HG02973 (cell line): ENCODE data around the gene ABAT.

ENCODE experiments used
- ATAC-seq: cut with Tn5 transposase; IDR thresholded peaks from one replicate; pipeline ENCODE4 v1.9.1; 2021; ENCODE audit warnings: moderate library complexity; ENCODE audit not compliant: unreplicated experiment

ABAT gene

DNA sequence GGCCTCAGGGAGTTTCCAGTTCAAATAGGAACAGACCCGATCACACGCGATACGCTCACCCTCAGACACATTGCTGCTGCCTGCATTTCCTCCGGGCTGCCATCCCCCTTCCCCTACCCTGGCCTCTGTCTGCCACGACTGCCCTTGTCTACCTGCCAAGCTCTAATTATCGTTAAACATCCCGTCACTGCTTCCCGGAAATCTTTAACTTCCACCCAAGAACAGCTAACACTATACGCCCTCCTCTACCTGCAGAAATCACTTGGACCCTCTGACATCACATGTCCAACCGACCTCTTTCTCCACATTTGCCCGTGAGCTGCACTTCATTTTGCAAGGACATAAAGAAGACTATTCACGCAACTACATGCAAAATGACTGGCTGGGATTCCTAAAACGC lies 40.4 kb downstream of the ABAT start:
- ATAC-seq, result no peak

DNA sequence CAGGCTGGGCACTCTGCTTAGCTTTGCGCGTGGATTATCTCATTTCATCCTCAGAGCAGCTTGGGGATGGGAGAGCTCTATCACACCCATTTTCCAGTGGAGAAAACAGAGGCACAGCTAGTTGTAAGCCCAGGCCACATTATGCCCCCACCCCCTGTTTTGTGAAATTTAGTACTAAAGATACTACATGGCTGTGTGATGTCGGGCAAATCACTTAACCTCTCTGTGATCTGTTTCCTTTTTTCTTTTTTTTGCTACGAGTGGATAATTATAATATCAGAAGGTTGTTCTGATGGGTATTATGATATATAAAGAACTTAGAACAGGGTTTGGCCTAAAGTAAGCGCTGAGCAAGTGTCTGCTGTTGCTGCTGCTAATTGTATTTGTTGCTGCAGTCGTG lies 41.6 kb downstream of the ABAT start:
- ATAC-seq, result no peak

DNA sequence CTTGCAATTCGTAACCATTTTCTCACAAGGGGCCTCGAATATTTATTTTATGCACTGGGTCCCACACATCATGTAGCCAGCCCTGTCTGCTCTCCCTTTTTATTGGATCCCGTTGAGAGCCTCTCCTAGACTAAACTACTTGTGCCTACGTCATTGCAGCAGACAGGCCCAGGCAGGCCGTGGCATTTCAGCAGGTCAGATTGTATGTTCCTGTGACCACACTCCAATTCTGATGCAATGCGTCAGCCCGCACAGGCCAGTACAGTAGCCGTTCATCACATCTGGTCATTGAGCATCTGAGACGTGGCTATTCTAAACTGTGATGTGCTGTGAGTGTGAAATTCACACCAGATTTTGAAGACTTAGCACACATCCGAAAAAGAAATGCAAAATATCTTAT lies 42.2 kb downstream of the ABAT start:
- no peak for ATAC-seq

DNA sequence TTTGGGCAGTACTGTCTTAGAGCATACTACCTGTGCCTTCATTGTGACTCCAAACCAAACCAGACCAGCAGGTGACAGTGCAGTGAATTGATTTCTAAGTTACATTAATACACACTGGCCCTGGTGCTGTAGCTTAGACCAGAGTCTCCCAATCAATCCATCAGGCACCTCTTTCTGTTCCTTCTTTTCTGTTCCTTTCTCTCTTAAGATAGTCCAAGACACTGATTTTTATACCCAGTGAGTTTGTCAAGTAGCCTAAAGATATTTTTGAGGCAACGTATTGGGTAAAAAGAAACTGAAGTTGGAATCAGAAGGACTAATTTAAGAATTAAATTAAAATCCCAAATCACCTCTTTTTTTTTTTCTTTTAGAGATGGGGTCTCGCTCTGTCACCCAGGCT lies 43.1 kb downstream of the ABAT start:
- no peak for ATAC-seq

DNA sequence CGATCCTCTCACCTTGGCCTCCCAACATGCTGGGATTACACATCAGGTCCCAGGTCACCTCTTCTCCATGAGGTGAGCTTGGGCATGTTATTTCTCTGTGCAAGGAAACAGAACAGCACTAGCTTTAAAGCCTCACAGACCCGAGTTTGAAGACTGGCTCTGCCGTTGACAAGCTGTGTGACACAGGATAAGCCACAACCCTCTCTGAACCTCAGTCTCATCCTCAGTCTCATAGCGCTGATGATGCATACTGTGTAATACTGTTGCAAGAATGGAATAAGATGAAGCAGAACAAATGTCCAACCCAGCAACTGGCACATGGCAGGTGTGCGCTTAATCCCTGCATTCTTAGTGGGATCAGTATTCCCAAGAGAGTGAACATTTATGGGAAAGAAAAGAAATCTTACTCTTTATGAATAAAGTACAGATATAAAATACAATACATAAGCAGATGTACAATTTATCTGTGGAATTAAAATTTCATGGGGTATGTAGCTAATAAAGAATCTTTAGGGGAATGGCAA lies 43.5 kb downstream of the ABAT start:
- no peak for ATAC-seq

DNA sequence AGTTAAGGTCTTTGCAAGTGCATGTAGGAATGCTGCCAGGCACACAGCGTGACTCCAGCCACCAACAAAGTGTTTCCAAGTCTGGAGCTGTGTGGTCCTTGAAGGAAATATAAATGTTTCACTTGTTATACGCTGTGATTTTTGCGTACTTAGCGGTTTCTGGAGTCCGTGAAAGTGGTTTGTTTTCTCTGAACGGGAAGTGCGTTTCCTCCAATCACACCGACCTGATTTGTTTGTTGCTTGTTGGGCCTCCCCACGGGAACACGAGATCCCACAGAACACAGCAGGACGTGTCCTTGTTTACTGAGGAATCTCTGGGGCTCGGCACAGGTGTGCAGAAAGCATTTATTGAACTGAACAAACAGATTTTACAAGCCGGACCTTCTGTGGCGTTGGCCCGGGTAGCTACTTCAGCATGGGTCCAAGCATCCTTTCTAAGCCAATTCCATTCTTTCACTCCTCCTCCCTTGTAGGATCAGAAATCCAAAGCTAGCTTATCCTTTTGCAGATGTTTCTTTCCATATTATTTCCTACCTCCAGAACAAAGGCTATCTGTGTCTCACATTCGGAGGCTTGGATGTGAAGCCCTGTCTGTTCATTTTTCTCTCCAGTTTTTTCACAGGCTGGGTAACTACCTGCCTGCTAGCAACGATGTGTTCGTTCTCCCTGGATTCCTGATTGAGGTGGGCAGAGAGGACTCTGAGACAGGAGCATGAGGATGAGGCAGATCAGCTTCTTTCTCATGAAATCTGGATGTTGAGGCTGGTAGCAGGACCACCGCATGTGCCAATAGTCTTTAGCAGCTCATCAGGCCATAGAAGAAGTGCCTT lies 44.6 kb downstream of the ABAT start:
- no peak for ATAC-seq

DNA sequence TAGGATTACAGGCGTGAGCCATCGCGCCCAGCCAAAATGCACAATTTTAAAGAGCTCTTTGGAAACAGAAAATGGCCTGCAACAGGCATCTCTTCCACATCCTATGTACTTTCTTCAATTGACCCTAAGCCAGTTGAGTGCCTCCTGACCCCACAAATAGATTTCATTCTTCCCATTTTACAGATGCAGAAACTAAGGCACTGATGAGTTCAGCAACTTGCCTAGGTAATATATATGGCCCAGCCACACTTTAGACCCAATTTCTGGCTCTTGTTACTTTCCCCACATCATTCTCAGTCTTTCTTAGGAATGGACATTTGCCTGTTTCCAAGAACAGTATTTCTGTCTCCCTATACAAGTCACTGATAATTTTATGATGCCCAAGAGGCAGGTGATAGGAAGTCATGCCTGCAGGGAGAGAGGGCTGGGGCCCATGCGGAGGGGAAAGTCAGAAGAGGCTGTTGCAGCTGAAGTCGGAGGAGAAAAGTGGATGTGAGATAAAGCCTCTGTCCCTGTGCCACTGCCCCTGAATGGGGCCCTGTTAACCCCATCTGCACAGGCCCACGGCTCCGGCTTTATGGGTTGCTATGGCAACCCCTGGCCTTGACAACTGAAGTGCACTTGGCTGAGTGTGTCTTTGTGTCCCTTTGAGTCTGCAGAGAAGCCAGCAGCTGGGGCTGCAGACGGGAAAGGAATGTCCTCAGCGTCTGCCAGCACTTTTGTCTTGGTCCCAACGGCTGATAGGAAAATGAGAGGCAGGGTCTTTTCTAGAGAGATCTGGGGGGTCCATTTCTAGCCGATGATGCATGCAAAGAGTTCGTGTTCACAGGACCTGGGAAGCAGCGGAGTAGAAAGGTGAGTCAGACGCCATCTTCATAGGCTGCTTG lies 45.9 kb downstream of the ABAT start:
- no peak for ATAC-seq

DNA sequence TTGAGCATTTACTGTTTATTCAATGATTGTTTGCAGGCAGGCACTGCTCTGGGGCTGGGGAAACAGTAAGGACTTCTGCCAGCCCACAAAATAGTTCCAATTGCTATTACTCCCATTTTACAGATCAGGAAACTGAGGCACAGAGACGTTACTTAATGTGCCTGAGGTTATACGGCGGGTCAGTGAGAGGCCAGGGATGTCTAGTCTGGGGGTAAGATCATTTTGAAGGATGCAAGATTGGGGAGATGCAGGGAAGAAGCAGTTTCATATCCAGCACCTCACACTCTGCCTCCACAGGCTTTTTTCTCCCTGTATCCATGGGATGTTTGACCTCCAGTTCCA lies 46.5 kb downstream of the ABAT start:
- no peak for ATAC-seq

DNA sequence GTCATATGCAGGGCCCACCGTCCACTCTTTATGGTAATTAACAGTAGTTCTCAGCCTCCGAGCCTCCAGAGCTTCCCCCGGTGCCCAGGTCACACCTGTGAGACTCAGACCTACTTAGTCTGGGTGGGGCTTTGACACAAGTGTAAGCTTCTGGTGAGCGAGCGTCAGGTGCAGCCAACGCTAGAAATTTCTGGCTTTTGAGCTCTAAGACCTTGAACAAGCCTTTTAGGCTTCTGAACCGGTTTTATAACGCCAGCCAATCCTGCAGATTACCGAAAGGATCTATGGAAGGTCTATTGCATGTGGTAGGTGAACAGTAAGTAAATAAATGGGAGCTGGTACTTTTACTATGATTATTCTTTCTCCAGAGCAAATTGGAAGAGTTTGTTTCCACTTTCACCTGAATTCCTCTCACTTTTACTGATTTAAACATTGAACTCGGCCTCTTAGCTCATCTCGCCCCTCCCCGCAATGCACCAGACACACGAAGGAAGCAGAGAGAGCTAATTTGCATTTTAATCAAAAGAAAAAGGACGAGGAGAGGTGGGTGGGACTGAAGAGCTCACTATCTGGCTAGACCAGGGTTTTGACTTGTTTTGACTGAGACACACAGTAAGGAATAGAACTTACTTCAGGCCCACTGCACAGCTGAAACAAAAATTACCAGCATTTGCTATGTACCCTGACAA lies 47.1 kb downstream of the ABAT start:
- no peak for ATAC-seq

DNA sequence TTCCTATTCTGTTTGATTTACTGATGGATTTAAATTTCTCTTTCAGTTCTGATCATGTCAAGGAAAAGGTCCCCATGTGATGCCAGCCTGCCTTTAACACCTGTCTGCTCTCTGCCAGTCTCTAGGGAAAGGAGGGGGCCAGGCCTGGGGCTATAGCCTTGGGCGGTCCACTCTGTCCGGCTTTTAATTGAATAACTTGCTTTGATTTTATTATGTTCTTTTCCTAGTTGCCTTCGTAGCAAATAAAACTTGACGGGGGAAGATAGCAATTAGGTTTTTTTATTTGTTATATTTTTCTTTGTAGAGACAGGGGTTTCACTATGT lies 47.6 kb downstream of the ABAT start:
- ATAC-seq, result no peak

DNA sequence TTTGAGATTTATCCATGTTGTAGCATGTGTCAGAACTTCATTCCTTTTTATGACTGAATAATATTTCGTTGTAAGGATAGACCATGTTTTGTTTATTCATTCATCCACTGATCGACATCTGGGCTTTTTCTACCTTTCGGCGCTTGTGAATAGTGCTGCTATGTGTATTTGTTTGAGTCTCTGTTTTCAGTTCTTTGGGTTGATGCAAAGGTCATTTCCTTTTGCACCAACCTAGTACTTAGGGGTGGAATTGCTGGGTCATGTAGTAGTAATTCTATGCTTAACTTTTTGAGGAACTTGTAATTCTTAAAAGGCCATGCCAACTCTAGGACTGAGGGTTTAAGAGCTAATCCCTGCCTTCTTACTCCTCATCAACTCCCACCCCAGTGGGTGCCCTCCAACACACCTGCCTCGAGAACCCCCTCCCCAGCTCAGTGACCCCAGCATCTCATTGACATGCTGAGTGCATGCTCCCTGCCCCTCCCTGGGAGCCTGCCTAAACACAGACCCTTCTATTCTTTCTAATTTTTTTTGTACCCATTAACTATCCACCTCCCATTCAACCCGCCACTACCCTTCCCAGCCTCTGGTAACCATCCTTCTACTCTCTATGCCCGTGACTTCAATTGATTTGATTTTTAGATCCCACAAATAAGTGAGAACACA lies 51.2 kb downstream of the ABAT start:
- no peak for ATAC-seq

DNA sequence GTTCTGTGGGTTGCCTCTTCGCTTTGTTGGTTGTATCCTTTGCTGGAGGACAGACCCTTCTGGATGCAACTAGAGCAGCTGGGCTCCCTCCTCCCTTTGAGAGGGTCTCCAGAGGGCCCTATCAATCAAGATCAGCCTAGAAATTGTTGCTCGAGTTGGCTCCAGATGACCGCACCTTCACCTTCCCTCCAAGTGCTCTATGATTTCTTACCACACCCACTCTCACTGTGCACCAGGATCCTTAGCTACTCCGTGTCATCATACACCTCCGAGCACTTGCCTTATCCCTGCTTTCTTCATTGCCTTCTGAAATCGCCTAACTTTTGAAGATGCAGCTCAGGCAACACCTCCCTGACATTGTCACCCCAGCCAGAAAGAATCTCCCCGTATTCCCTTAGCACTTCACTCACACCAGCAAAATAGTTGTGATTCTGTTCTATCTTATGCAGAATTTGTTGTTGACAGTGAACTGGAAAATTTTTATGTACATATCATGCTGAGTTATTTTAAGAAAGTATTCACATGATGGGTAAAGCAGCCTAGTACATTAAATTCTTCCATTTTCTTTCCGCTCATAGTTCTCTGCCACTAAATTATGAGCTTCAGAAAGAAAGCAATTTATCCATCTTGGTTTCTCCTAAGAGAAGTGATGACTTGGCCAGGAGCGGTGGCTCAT lies 52.9 kb downstream of the ABAT start:
- no peak for ATAC-seq

DNA sequence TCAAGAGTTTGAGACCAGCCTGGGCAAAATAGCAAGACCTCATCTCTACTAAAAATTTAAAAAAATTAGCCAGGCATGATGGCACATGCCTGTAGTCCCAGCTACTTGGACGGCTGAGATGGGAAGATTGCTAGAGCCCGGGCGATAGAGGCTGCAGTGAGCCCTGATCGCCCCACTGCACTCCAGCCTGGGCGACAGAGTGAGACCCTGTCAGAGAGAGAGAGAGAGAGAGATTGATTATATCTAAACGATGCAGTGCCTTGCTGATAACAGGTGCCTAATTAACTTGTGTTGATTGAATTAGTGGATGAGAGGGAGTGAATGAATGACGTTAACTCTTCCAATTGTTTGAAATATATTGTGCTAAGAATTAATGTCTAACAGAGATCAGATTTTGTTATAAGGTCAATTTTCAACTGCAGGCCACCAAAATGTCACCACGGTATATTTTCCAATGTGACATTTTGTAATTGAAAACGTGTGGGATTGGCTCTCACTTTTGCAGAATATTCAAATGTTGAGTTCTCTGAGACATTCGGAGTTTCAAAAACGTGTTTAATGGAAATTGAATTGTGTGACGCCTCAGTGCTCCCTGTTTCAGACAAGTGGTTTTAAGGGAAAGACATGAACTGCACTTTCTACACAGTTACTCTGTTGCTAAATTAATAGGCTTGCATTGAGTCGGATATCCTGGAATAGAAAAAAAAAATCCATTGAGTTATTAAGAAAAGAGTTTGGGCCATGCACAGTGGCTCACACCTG lies 53.6 kb downstream of the ABAT start:
- ATAC-seq, result no peak

DNA sequence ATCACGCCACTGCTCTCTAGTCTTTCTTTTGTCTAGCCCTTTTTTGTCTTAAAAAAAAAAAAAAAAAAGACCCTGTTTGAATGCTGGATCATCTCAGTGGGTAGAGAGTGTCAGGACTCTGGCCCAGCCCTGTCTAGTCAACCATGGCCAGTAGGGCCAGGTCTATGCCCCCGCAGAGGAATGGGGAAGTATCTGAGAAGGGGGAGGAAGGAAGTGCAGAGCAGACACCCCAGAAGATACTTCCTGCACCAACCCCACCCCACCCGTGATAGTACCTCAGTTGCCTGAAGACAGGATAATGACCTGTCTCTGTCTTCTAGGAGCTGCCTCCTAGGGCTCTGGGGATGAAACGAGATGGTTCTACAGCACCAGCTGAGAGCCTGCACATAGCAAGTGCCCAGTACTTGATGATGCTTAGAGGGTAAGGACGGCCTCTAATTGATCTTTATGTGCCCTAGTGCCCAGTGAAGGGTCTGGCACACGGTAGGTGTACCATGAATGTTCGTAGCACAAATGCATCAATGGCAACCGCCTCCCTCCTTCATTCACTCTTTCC lies 55.4 kb downstream of the ABAT start:
- no peak for ATAC-seq

DNA sequence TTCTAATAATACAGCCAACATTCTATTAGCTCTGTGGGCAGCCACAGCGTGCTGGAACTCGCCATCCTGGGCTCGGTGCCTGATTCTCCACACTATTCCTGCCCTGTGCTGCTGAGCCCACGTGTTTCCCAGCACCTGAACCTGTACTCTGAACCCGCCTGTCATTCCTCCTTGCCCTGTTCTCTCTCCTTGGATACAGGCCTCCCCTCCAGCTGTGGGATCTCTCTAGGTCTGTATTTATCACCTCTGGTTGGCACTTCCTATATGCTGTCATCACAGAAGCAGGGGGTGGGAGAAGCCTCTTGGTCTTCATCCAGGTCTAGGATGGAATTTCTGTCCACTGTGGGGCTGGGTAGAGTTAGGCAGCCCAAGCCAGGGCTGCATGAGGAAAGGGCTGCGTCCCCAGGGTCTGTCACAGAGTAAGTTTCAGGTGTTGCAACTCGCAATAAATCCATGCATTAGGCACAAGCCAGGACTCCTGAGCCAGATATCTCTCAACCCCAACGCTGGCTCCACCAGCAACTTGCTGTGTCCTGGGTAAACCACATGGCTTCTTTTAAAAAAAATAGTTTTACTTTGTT lies 56.0 kb downstream of the ABAT start:
- no peak for ATAC-seq

DNA sequence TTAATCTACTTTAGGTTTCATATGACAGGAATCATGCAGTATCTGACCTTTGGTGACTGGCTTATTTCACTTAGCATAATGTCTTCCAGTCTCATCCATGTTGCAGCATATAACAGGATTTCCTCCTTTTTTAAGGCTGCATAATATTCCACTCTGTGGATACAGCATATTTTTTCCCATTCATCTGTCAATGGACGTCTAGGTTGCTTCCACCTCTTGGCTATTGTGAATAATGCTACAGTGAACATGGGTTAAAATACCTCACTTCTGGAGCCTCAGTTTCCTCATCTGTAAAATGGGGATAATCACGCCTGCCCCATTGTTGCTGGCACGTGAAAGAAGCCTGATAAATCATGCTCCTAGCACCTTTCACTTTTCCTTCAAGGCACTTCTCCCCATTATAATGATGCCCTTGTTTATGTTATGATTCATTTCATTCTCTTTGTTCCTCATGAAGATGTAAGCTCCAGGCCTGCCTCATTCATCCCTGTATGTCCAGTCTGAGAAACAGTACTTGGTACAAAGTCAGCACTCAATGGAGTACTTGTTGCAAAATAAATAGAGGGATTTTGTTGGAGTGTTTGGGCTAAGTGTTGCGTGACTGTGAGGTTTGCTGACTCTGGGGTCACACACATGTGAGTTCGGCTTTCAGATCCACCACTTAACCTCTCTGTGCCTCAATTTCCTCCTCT lies 59.6 kb downstream of the ABAT start:
- ATAC-seq, result no peak

DNA sequence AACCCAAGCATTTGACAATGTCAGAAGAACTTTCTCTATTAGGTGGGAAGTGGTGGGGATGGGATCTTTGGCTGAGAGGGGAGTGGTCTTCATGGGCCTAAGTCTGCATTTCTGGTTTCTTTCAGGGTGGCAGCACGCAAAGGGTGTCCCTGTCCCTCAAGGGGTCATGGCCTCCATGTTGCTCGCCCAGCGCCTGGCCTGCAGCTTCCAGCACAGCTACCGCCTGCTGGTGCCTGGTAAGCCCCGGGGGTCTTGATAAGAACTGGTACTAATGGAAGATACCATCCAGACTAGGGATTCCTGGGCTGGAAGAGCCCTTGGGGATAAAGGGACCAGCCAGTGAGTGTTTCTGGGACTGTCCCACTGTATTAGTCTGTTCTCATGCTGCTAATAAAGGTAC lies 61.2 kb downstream of the ABAT start:
- no peak for ATAC-seq

DNA sequence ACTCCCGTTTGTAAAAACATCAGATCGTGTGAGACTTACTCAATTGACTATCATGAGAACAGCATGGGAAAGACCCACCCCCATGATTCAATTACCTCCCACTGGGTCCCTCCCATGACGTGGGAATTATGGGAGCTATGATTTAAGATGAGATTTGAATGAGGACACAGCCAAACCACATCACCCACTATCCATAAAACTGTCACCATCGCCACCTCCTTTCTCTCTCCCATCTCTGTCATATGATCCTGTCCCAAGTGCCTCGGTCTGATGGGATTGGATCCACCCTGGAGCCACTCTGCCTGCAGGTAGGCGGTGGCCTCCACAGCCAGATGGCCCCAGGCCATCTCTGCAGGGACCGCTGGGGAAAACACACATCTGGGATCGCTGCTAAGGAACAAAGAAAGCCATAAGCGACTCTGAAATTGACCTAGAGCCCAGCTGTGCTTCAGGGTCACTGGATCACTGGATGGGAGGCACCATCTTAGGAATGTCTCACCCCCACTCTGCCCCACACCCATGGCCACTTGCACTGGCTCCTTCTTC lies 61.8 kb downstream of the ABAT start:
- ATAC-seq, result no peak
